ENCODE results near the gene FGD5. TPM values are rescaled to one million over a fixed set of nuclear protein-coding genes. Genes with fewer than 3 reads are reported as not detected.

FGD5 gene
- polyA plus RNA-seq, 3 donors, result 0.03 TPM; not detected in 2

- Histone ChIP-seq H3K4me1 (ENCODE audit: control insufficient read depth in 1 of 2, insufficient read depth in 2 of 2, low read length in 2 of 2) (no peaks in the 10 kb centered on the region), H3K27me3 (ENCODE audit: control insufficient read depth in 2 of 2, insufficient read depth in 2 of 2, low read length in 2 of 2) (no peaks in the 10 kb centered on the region), H3K4me3 (replicated peaks in 1 of 3; ENCODE audit: low read depth in 2 of 3, low read length in 3 of 3) (no peak overlapping the region), H3K4me2 (replicated peaks; ENCODE audit: extremely low read depth, low read length, poor library complexity, severe bottlenecking) (no peak overlapping the region), H3K27ac (ENCODE audit: low read depth in 1 of 2, low read length in 2 of 2) (no peak overlapping the region), H3K79me2 (ENCODE audit: insufficient read depth, low read length) (no peaks in the 10 kb centered on the region), H3K9me3 (replicated peaks in 1 of 2; ENCODE audit: control insufficient read depth in 1 of 2, insufficient read depth in 1 of 2, low read length in 2 of 2) (no peaks in the 10 kb centered on the region), H3K36me3 (replicated peaks in 1 of 2; ENCODE audit: control insufficient read depth in 1 of 2, insufficient read depth in 2 of 2, low read length in 2 of 2) (no peaks in the 10 kb centered on the region), H4K20me1 (ENCODE audit: insufficient read depth, low read length) (no peaks in the 10 kb centered on the region), H2AFZ (ENCODE audit: insufficient read depth, low read depth, low read length, poor library complexity, severe bottlenecking) (no peak overlapping the region), H3K9ac (ENCODE audit: insufficient read depth, low read length, poor library complexity, severe bottlenecking) (no peak overlapping the region)
- Mint-ChIP-seq H3K27me3 (ENCODE audit: low read depth in 3 of 3) (peaks cover 0 to 3% (median 0%) of the 10 kb centered on the region in 3 donors), H3K4me3 (no peak overlapping the region), H3K4me1 (peaks cover under 1% of the 10 kb centered on the region), H3K27ac (no peak overlapping the region), H3K9me3 (peaks cover 0 to 2% (median 0%) of the 10 kb centered on the region in 7 donors), H3K36me3 (no peaks in the 10 kb centered on the region)
- intact Hi-C loops (cut with micrococcal nuclease), result no loop called here
- TF ChIP-seq CTCF (IDR thresholded peaks at IDR 0.05), result no peak
- no peak for DNase-seq
- WGBS (ENCODE audit: insufficient coverage), result 100% methylated on average over 4 of the region's 8 CpGs
Observed at GRCh38 chr3:14875411-14876175, 56.8 kb downstream of the FGD5 start.

- Histone ChIP-seq H4K20me1 (ENCODE audit: insufficient read depth, low read length) (no peaks in the 10 kb centered on the region), H3K36me3 (replicated peaks in 1 of 2; ENCODE audit: control insufficient read depth in 1 of 2, insufficient read depth in 2 of 2, low read length in 2 of 2) (no peaks in the 10 kb centered on the region), H3K9ac (ENCODE audit: insufficient read depth, low read length, poor library complexity, severe bottlenecking) (no peak overlapping the region), H3K27ac (ENCODE audit: low read depth in 1 of 2, low read length in 2 of 2) (no peak overlapping the region), H2AFZ (ENCODE audit: insufficient read depth, low read depth, low read length, poor library complexity, severe bottlenecking) (no peak overlapping the region), H3K4me1 (ENCODE audit: control insufficient read depth in 1 of 2, insufficient read depth in 2 of 2, low read length in 2 of 2) (no peaks in the 10 kb centered on the region), H3K9me3 (replicated peaks in 1 of 2; ENCODE audit: control insufficient read depth in 1 of 2, insufficient read depth in 1 of 2, low read length in 2 of 2) (no peaks in the 10 kb centered on the region), H3K4me2 (replicated peaks; ENCODE audit: extremely low read depth, low read length, poor library complexity, severe bottlenecking) (no peak overlapping the region), H3K27me3 (ENCODE audit: control insufficient read depth in 2 of 2, insufficient read depth in 2 of 2, low read length in 2 of 2) (no peaks in the 10 kb centered on the region), H3K4me3 (replicated peaks in 1 of 3; ENCODE audit: low read depth in 2 of 3, low read length in 3 of 3) (no peak overlapping the region), H3K79me2 (ENCODE audit: insufficient read depth, low read length) (no peaks in the 10 kb centered on the region)
- 89% methylated on average over 10 of the region's 12 CpGs for whole genome bisulfite sequencing (ENCODE audit: insufficient coverage)
- Mint-ChIP-seq H3K9me3 (peaks cover 0 to 2% (median 0%) of the 10 kb centered on the region in 7 donors), H3K4me3 (no peak overlapping the region), H3K4me1 (peaks cover 5% of the 10 kb centered on the region), H3K27ac (no peak overlapping the region), H3K36me3 (no peaks in the 10 kb centered on the region), H3K27me3 (ENCODE audit: low read depth in 3 of 3) (peaks cover 0 to 3% (median 2%) of the 10 kb centered on the region in 3 donors)
- intact Hi-C loops (cut with micrococcal nuclease), result no loop called here
- DNase-seq, result no peak
- no peak for TF ChIP-seq CTCF (IDR thresholded peaks at IDR 0.05)
Observed at GRCh38 chr3:14876921-14877333, 58.2 kb downstream of the FGD5 start.
